OCI-LY1 (cell line): ENCODE data around the gene MRPS10.

Experiments used
- H2AFZ ChIP-seq: fragments of 200-600 bp; sonication (generic), shearing (Covaris generic); 2 replicates; pipeline ENCODE4 v1.6.0; 2014; ENCODE audit warnings: antibody characterized with exemption, mild to moderate bottlenecking, low read length
- H3F3A ChIP-seq: fragments of 200-600 bp; sonication (generic), shearing (Covaris generic); 2 replicates; pipeline ENCODE4 v1.6.0; 2014; ENCODE audit warnings: mild to moderate bottlenecking, antibody characterized with exemption, low read length, moderate library complexity; ENCODE audit not compliant: insufficient read depth
- H3K27ac ChIP-seq: fragments of 200-600 bp; sonication (generic); 2 replicates; pipeline ENCODE4 v1.5.1; 2014; ENCODE audit warnings: low read length, mixed run types, mild to moderate bottlenecking, low read depth; ENCODE audit not compliant: poor library complexity, severe bottlenecking
- H3K27me3 ChIP-seq: fragments of 200-600 bp; sonication (generic); 2 replicates; pipeline ENCODE4 v1.6.0; 2014; ENCODE audit warnings: antibody characterized with exemption, mild to moderate bottlenecking, low read length, moderate library complexity; ENCODE audit not compliant: insufficient read depth
- H3K36me3 ChIP-seq: fragments of 200-600 bp; sonication (generic); 2 replicates; pipeline ENCODE4 v1.6.1; 2014; ENCODE audit warnings: mild to moderate bottlenecking, antibody characterized with exemption, low read length, moderate library complexity, mixed read lengths; ENCODE audit not compliant: insufficient read depth
- H3K4me1 ChIP-seq: fragments of 200-600 bp; sonication (generic); 2 replicates; pipeline ENCODE4 v1.5.1; 2014; ENCODE audit warnings: mild to moderate bottlenecking, low read length, moderate library complexity; ENCODE audit not compliant: insufficient read depth, severe bottlenecking
- H3K4me2 ChIP-seq: fragments of 200-600 bp; sonication (generic), shearing (Covaris generic); 2 replicates; pipeline ENCODE4 v1.6.1; 2014; ENCODE audit warnings: low read length
- H3K4me3 ChIP-seq: fragments of 200-600 bp; sonication (generic); 2 replicates; pipeline ENCODE4 v1.5.1; 2014; ENCODE audit warnings: low read length, low read depth, mild to moderate bottlenecking, mixed read lengths; ENCODE audit not compliant: poor library complexity, severe bottlenecking
- H3K79me2 ChIP-seq: fragments of 200-600 bp; shearing (Covaris generic); 2 replicates; pipeline ENCODE4 v1.6.1; 2016; ENCODE audit warnings: mixed run types, low read length, mixed read lengths; ENCODE audit not compliant: insufficient read depth
- H3K9ac ChIP-seq: fragments of 200-600 bp; sonication (generic), shearing (Covaris generic); 2 replicates; pipeline ENCODE4 v1.6.1; 2014; ENCODE audit warnings: mild to moderate bottlenecking, low read length, mixed read lengths
- H3K9me2 ChIP-seq: fragments of 200-600 bp; sonication (generic), shearing (Covaris generic); 2 replicates; pipeline ENCODE4 v1.6.1; 2014; ENCODE audit warnings: low read depth, mild to moderate bottlenecking, low read length, mixed read lengths
- H3K9me3 ChIP-seq: fragments of 200-600 bp; shearing (Covaris generic); 2 replicates; pipeline ENCODE4 v1.6.1; 2014; ENCODE audit warnings: low read length, mixed read lengths
- H4K20me1 ChIP-seq: fragments of 200-600 bp; sonication (generic), shearing (Covaris generic); 2 replicates; pipeline ENCODE4 v1.6.0; 2016; ENCODE audit warnings: mild to moderate bottlenecking, low read length; ENCODE audit not compliant: insufficient read depth
- EZH2 ChIP-seq: fragments of 200-600 bp; sonication (generic), shearing (Covaris generic); IDR thresholded peaks from 2 replicates; pipeline ENCODE4 v1.8.0; 2017; ENCODE audit warnings: borderline replicate concordance, mixed run types, mild to moderate bottlenecking, antibody characterized with exemption, low read length, moderate library complexity, mixed read lengths
- TF ChIP-seq, protein P1 (sequence below): fragments of 200-600 bp; sonication (generic), shearing (Covaris generic); IDR thresholded peaks from 2 replicates; pipeline ENCODE4 v1.5.1; 2017; ENCODE audit warnings: mild to moderate bottlenecking, antibody characterized with exemption, low read length, moderate library complexity, mixed read lengths

MRPS10 gene

DNA sequence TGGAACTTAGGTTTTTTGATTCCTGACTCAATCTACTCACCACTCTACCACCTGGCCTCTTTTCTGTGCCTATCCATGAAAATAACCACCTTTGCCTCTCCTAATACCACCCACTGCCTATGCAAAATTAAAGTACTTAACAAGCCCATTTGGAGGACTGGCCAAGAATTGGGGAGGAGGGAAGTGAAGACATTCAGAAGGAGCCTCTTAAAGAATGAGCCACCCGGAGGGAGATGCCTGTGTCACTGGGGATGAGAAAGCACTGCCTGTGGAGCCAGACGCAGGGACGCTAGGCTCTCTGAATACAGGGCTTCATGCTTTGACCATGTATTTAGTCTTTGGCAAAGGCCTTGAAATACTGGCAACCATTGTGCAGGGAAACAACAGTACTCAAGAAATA lies 40.0 kb upstream of the MRPS10 start:
- Histone ChIP-seq H3K27ac (no peak overlapping the region), H3K4me3 (no peak overlapping the region), H3K27me3 (no peaks in the 10 kb centered on the region; the same call in 1 of the 2 replicates), H3K4me2 (no peak overlapping the region), H4K20me1 (no peaks in the 10 kb centered on the region), H2AFZ (no peak overlapping the region), H3K9me3 (no peaks in the 10 kb centered on the region), H3F3A (no peaks in the 10 kb centered on the region), H3K79me2 (no peaks in the 10 kb centered on the region), H3K4me1 (peaks cover 11% of the 10 kb centered on the region), H3K9me2 (no peaks in the 10 kb centered on the region), H3K36me3 (no peaks in the 10 kb centered on the region), H3K9ac (no peak overlapping the region)
- TF ChIP-seq, protein P1, sequence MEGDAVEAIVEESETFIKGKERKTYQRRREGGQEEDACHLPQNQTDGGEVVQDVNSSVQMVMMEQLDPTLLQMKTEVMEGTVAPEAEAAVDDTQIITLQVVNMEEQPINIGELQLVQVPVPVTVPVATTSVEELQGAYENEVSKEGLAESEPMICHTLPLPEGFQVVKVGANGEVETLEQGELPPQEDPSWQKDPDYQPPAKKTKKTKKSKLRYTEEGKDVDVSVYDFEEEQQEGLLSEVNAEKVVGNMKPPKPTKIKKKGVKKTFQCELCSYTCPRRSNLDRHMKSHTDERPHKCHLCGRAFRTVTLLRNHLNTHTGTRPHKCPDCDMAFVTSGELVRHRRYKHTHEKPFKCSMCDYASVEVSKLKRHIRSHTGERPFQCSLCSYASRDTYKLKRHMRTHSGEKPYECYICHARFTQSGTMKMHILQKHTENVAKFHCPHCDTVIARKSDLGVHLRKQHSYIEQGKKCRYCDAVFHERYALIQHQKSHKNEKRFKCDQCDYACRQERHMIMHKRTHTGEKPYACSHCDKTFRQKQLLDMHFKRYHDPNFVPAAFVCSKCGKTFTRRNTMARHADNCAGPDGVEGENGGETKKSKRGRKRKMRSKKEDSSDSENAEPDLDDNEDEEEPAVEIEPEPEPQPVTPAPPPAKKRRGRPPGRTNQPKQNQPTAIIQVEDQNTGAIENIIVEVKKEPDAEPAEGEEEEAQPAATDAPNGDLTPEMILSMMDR, result no peak
- no peak for TF ChIP-seq EZH2

DNA sequence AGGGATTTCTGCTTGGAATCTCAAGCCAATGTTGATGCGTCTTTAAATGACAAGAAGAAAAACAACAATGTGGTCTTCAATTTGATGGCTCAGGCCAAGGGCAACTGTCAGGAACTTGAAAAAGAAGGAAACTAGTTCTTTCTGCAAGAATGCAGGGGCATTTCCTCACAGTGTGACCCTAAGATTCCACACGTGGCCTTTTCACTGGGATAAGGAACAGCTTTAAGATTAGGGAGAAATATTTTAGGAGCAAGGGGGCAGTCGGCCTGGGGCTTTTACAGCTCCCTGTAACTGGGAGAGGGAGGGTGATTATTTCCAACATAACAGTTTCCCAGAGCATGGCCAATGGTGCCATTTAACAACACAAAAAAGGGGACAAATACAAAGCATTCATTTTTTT lies 39.4 kb upstream of the MRPS10 start:
- H3K27me3 ChIP-seq, result no peaks in the 10 kb centered on the region; the same call in 1 of the 2 replicates
- no peaks in the 10 kb centered on the region for H3F3A ChIP-seq
- no peaks in the 10 kb centered on the region for H3K9me3 ChIP-seq
- peaks cover 11% of the 10 kb centered on the region for H3K4me1 ChIP-seq
- no peak overlapping the region for H3K9ac ChIP-seq
- H4K20me1 ChIP-seq, result no peaks in the 10 kb centered on the region
- no peak overlapping the region for H3K4me2 ChIP-seq
- no peak overlapping the region for H2AFZ ChIP-seq
- TF ChIP-seq, protein P1, result no peak
- no peak for TF ChIP-seq EZH2
- H3K27ac ChIP-seq, result no peak overlapping the region
- no peaks in the 10 kb centered on the region for H3K9me2 ChIP-seq
- H3K36me3 ChIP-seq, result no peaks in the 10 kb centered on the region
- no peak overlapping the region for H3K4me3 ChIP-seq
- H3K79me2 ChIP-seq, result no peaks in the 10 kb centered on the region

DNA sequence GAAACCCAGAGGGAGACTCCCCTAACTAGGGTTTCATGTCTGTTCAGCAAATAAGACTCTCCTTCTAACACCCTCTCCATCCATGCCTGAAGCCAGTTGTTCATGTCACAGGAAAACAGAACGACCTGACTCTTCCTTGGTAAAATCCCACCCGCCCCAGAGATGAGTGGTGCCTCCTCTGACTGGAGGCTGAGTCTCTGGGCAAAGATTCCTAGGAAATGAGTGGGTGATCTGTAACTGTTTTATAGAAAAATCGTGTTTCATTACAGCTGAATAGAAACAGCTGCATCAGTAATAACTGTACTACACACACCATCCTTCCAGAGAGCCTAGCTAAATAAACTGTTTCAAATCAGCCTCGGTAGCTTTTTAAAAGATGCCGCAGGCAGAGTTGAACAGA lies 37.4 kb upstream of the MRPS10 start:
- Histone ChIP-seq H4K20me1 (no peaks in the 10 kb centered on the region), H3K79me2 (no peaks in the 10 kb centered on the region), H3K27ac (no peak overlapping the region), H3K4me1 (peaks cover 2% of the 10 kb centered on the region), H3K4me3 (no peak overlapping the region), H3K9ac (no peak overlapping the region), H3K36me3 (no peaks in the 10 kb centered on the region), H3K4me2 (no peak overlapping the region), H3K27me3 (no peaks in the 10 kb centered on the region; the same call in 1 of the 2 replicates), H2AFZ (no peak overlapping the region), H3K9me2 (no peaks in the 10 kb centered on the region), H3K9me3 (no peaks in the 10 kb centered on the region), H3F3A (no peaks in the 10 kb centered on the region)
- TF ChIP-seq EZH2, result no peak

DNA sequence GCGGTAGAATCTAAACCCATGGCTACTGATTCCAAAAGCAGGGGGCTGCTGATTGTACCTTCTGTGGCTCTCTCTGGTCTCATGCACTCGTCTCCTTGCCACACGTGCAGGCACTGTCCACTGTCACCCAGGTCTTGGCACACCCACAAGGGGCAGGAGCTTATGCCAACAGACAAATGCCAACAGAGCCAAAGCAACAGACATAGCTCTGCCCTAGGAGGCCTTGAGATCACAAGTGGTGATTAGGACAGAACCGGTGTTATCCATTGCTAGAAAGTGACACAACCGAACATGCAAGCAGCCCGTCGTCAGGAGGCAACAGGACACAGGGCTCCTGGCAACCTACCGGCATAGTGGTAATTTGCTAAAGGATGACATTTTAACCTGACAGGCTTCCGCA lies 36.8 kb upstream of the MRPS10 start:
- Histone ChIP-seq H3K36me3 (no peaks in the 10 kb centered on the region), H3K9me3 (no peaks in the 10 kb centered on the region), H3K27ac (no peak overlapping the region), H3K27me3 (no peaks in the 10 kb centered on the region; the same call in 1 of the 2 replicates), H3K79me2 (no peaks in the 10 kb centered on the region), H3K9ac (no peak overlapping the region), H3K9me2 (no peaks in the 10 kb centered on the region), H3K4me3 (no peak overlapping the region), H3F3A (no peaks in the 10 kb centered on the region), H2AFZ (no peak overlapping the region), H3K4me1 (no peaks in the 10 kb centered on the region), H3K4me2 (no peak overlapping the region), H4K20me1 (no peaks in the 10 kb centered on the region)
- TF ChIP-seq, protein P1, result no peak
- TF ChIP-seq EZH2, result no peak
